WTC11 (cell line): ENCODE results near the gene ASMTL. TPM values are rescaled to one million over a fixed set of nuclear protein-coding genes. Genes with fewer than 3 reads are reported as not detected.
A peak's percentile ranks its signal among the peaks of the same experiment; 100 is the strongest.

Source experiments
- ATAC-seq: fragments of 200-7000 bp; cut with Tn5 transposase; 2 replicates; pipeline ENCODE4 v1.10.0; 2021; ENCODE audit warnings: mild to moderate bottlenecking, moderate library complexity
- CTCF ChIA-PET: fragments of 300-600 bp; sonication (Branson Sonifier 250); formaldehyde crosslinking; loops from one replicate; lab custom pipeline; 2021; ENCODE audit warnings: antibody characterized with exemption; lab: Charles Lee
- POLR2A ChIA-PET: fragments of 350-600 bp; sonication (Branson Sonifier 250); formaldehyde crosslinking; loops from one replicate; lab custom pipeline; 2021; ENCODE audit warnings: antibody characterized with exemption; lab: Charles Lee
- DNase-seq: peaks from one replicate; pipeline ENCODE4 v3.0.0; 2021; ENCODE audit warnings: low spot score
- H3K27ac Mint-ChIP-seq: 2 replicates; pipeline ENCODE4 v1.8.0; 2021; ENCODE audit warnings: mixed read lengths
- H3K27me3 Mint-ChIP-seq: 2 replicates; pipeline ENCODE4 v1.8.0; 2021; ENCODE audit warnings: low read depth, mild to moderate bottlenecking, moderate library complexity, mixed read lengths
- H3K36me3 Mint-ChIP-seq: 2 replicates; pipeline ENCODE4 v1.8.0; 2021; ENCODE audit warnings: mixed read lengths
- H3K4me1 Mint-ChIP-seq: 2 replicates; pipeline ENCODE4 v1.8.0; 2022; ENCODE audit warnings: mixed read lengths
- H3K4me3 Mint-ChIP-seq: 2 replicates; pipeline ENCODE4 v1.8.0; 2021; ENCODE audit warnings: mild to moderate bottlenecking, moderate library complexity, mixed read lengths
- H3K9me3 Mint-ChIP-seq: 2 replicates; pipeline ENCODE4 v1.8.0; 2021; ENCODE audit warnings: mixed read lengths
- CREM ChIP-seq: sonication (generic); formaldehyde crosslinking; IDR thresholded peaks from 2 replicates; pipeline ENCODE4 v1.8.1; 2022; ENCODE audit warnings: mild to moderate bottlenecking, missing genetic modification reagents, moderate library complexity
- ELF4 ChIP-seq: sonication (generic); formaldehyde crosslinking; IDR thresholded peaks from 2 replicates; pipeline ENCODE4 v1.8.1; 2022; ENCODE audit warnings: low read depth, mild to moderate bottlenecking, moderate library complexity, missing genetic modification reagents
- GRHL2 ChIP-seq: fragments of 250-450 bp; sonication (Bioruptor Pico); IDR thresholded peaks from 2 replicates; pipeline ENCODE4 v1.8.0; 2022; ENCODE audit warnings: mild to moderate bottlenecking, moderate library complexity; ENCODE audit not compliant: insufficient replicate concordance, severe bottlenecking
- GTF2I ChIP-seq: fragments of 250-450 bp; sonication (Bioruptor Pico); conservative IDR thresholded peaks from 2 replicates; pipeline ENCODE4 v1.4.0; 2021; ENCODE audit warnings: mild to moderate bottlenecking
- IRF2 ChIP-seq: sonication (generic); formaldehyde crosslinking; IDR thresholded peaks from 2 replicates; pipeline ENCODE4 v1.8.0; 2022; ENCODE audit warnings: low read depth, missing genetic modification reagents, borderline replicate concordance
- JAZF1 ChIP-seq: fragments of 250-450 bp; sonication (Bioruptor Pico); IDR thresholded peaks from 2 replicates; pipeline ENCODE4 v1.9.0; 2021; ENCODE audit warnings: moderate library complexity, mild to moderate bottlenecking, inconsistent platforms
- JUN ChIP-seq: sonication (generic); formaldehyde crosslinking; IDR thresholded peaks from 2 replicates; pipeline ENCODE4 v1.8.0; 2023; ENCODE audit warnings: mild to moderate bottlenecking, missing genetic modification reagents
- MYBL2 ChIP-seq: sonication (generic); formaldehyde crosslinking; IDR thresholded peaks from 2 replicates; pipeline ENCODE4 v1.8.1; 2023; ENCODE audit warnings: mild to moderate bottlenecking, moderate library complexity, missing genetic modification reagents
- NFYB ChIP-seq: sonication (generic); formaldehyde crosslinking; conservative IDR thresholded peaks from 2 replicates; pipeline ENCODE4 v1.8.0; 2022; ENCODE audit warnings: low read depth, missing genetic modification reagents
- NR1H2 ChIP-seq: sonication (generic); formaldehyde crosslinking; IDR thresholded peaks from 2 replicates; pipeline ENCODE4 v1.9.0; 2021; ENCODE audit warnings: mild to moderate bottlenecking, moderate library complexity, missing genetic modification reagents
- RELA ChIP-seq: sonication (generic); formaldehyde crosslinking; IDR thresholded peaks from 2 replicates; pipeline ENCODE4 v1.8.1; 2022; ENCODE audit warnings: missing genetic modification reagents, mild to moderate bottlenecking, borderline replicate concordance
- SMAD3 ChIP-seq: sonication (generic); formaldehyde crosslinking; IDR thresholded peaks from 2 replicates; pipeline ENCODE4 v1.8.0; 2022; ENCODE audit warnings: missing genetic modification reagents, mild to moderate bottlenecking, borderline replicate concordance
- TEAD1 ChIP-seq: sonication (generic); formaldehyde crosslinking; IDR thresholded peaks from 2 replicates; pipeline ENCODE4 v1.8.0; 2022; ENCODE audit warnings: mild to moderate bottlenecking, missing genetic modification reagents
- TP53 ChIP-seq: sonication (generic); formaldehyde crosslinking; IDR thresholded peaks from 2 replicates; pipeline ENCODE4 v1.8.1; 2023; ENCODE audit warnings: mild to moderate bottlenecking, missing genetic modification reagents
- ZNF138 ChIP-seq: sonication (generic); formaldehyde crosslinking; conservative IDR thresholded peaks from 2 replicates; pipeline ENCODE4 v1.8.1; 2022; ENCODE audit warnings: mild to moderate bottlenecking, moderate library complexity, missing genetic modification reagents
- ZNF263 ChIP-seq: sonication (generic); formaldehyde crosslinking; IDR thresholded peaks from 2 replicates; pipeline ENCODE4 v1.8.1; 2022; ENCODE audit warnings: low read depth, mild to moderate bottlenecking, moderate library complexity, missing genetic modification reagents
- ZNF317 ChIP-seq: sonication (generic); formaldehyde crosslinking; IDR thresholded peaks from 2 replicates; pipeline ENCODE4 v1.8.1; 2023; ENCODE audit warnings: low read depth, mild to moderate bottlenecking, moderate library complexity, missing genetic modification reagents, borderline replicate concordance
- ZNF423 ChIP-seq: fragments of 250-450 bp; sonication (Bioruptor Pico); IDR thresholded peaks from 2 replicates; pipeline ENCODE4 v2.1.2; 2022; ENCODE audit warnings: mild to moderate bottlenecking, moderate library complexity
- ZNF512 ChIP-seq: sonication (generic); formaldehyde crosslinking; IDR thresholded peaks from 2 replicates; pipeline ENCODE4 v1.8.1; 2022; ENCODE audit warnings: missing genetic modification reagents, borderline replicate concordance
- ZNF671 ChIP-seq: fragments of 250-450 bp; sonication (Bioruptor Pico); IDR thresholded peaks from 2 replicates; pipeline ENCODE4 v1.8.0; 2021; ENCODE audit warnings: mild to moderate bottlenecking
- ZSCAN18 ChIP-seq: fragments of 250-450 bp; sonication (Bioruptor Pico); IDR thresholded peaks from 2 replicates; pipeline ENCODE4 v2.1.2; 2022; ENCODE audit warnings: mild to moderate bottlenecking, moderate library complexity
- total RNA-seq: library from RNA; stranded (reverse); gene quantifications from 3 replicates; pipeline ENCODE4 v1.2.3, GENCODE V29; 2021
- TF ChIP-seq, protein P1 (sequence below): sonication (generic); formaldehyde crosslinking; IDR thresholded peaks from 2 replicates; pipeline ENCODE4 v1.8.0; 2022; ENCODE audit warnings: mild to moderate bottlenecking, missing genetic modification reagents
- TF ChIP-seq, protein P2 (sequence below): sonication (generic); formaldehyde crosslinking; IDR thresholded peaks from 2 replicates; pipeline ENCODE4 v1.8.0; 2022; ENCODE audit warnings: mild to moderate bottlenecking, missing genetic modification reagents
- TF ChIP-seq, protein P3 (sequence below): sonication (generic); formaldehyde crosslinking; IDR thresholded peaks from 2 replicates; pipeline ENCODE4 v1.8.0; 2022; ENCODE audit warnings: mild to moderate bottlenecking, missing genetic modification reagents
- TF ChIP-seq, protein P4 (sequence below): sonication (generic); formaldehyde crosslinking; IDR thresholded peaks from 2 replicates; pipeline ENCODE4 v1.8.0; 2022; ENCODE audit warnings: missing genetic modification reagents

ASMTL gene
- total RNA-seq, 1 experiment from 2014 or later: 70.6 TPM

DNA sequence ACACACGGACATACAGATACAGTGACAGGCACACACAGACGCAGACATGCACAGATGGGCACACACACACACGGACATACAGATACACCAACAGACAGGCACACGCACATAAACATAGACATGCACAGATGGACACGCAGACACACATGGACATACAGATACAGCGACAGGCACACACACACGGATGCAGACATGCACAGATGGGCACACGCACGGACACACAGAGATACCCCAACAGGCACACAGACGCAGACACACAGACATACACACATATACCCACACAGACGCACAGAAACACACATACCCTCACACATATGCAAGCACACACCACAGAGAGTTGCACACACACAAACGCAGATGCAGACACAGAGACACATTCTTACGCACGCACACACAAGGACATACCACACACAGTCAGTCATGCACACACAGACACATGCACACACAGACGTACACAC lies 36.4 kb downstream of the ASMTL start:
- Mint-ChIP-seq H3K27me3 (no peaks in the 10 kb centered on the region), H3K4me1 (peaks cover 12% of the 10 kb centered on the region), H3K4me3 (no peak overlapping the region), H3K9me3 (no peaks in the 10 kb centered on the region), H3K36me3 (peaks cover 47% of the 10 kb centered on the region), H3K27ac (no peak overlapping the region)
- TF ChIP-seq, protein P1, sequence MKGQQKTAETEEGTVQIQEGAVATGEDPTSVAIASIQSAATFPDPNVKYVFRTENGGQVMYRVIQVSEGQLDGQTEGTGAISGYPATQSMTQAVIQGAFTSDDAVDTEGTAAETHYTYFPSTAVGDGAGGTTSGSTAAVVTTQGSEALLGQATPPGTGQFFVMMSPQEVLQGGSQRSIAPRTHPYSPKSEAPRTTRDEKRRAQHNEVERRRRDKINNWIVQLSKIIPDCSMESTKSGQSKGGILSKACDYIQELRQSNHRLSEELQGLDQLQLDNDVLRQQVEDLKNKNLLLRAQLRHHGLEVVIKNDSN: no peak
- TF ChIP-seq ZSCAN18 (CRISPR knock-in tag) (no peak), MYBL2 (CRISPR knock-in tag) (no peak), ZNF671 (CRISPR knock-in tag) (no peak), GRHL2 (CRISPR knock-in tag) (no peak), ZNF423 (CRISPR knock-in tag) (no peak), ZNF138 (CRISPR knock-in tag) (no peak), JUN (CRISPR knock-in tag) (no peak), RELA (CRISPR knock-in tag) (no peak), IRF2 (CRISPR knock-in tag) (no peak), ZNF317 (CRISPR knock-in tag) (no peak), ELF4 (CRISPR knock-in tag) (no peak), CREM (no peak), TEAD1 (CRISPR knock-in tag) (no peak), SMAD3 (no peak), NFYB (CRISPR knock-in tag) (no peak)
- TF ChIP-seq, protein P2, sequence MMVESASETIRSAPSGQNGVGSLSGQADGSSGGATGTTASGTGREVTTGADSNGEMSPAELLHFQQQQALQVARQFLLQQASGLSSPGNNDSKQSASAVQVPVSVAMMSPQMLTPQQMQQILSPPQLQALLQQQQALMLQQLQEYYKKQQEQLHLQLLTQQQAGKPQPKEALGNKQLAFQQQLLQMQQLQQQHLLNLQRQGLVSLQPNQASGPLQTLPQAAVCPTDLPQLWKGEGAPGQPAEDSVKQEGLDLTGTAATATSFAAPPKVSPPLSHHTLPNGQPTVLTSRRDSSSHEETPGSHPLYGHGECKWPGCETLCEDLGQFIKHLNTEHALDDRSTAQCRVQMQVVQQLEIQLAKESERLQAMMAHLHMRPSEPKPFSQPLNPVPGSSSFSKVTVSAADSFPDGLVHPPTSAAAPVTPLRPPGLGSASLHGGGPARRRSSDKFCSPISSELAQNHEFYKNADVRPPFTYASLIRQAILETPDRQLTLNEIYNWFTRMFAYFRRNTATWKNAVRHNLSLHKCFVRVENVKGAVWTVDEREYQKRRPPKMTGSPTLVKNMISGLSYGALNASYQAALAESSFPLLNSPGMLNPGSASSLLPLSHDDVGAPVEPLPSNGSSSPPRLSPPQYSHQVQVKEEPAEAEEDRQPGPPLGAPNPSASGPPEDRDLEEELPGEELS (CRISPR knock-in tag): no peak
- DNase-seq (no peak), ATAC-seq (no peak)
- CTCF ChIA-PET: no interaction called here
- POLR2A ChIA-PET: no interaction called here

- Mint-ChIP-seq H3K27ac (no peak overlapping the region), H3K36me3 (peaks cover 34% of the 10 kb centered on the region), H3K4me3 (no peak overlapping the region), H3K9me3 (no peaks in the 10 kb centered on the region), H3K4me1 (no peaks in the 10 kb centered on the region), H3K27me3 (no peaks in the 10 kb centered on the region)
- no peak for ATAC-seq
- CTCF ChIA-PET: no interaction called here
- DNase-seq: peak; percentile 9
- POLR2A ChIA-PET: no interaction called here
- TF ChIP-seq, protein P1: no peak
- TF ChIP-seq ZNF512: no peak
- no peak for TF ChIP-seq JAZF1 (CRISPR knock-in tag)
- no peak for TF ChIP-seq GTF2I
- TF ChIP-seq, protein P3, sequence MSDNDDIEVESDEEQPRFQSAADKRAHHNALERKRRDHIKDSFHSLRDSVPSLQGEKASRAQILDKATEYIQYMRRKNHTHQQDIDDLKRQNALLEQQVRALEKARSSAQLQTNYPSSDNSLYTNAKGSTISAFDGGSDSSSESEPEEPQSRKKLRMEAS: no peak
- TF ChIP-seq, protein P4, sequence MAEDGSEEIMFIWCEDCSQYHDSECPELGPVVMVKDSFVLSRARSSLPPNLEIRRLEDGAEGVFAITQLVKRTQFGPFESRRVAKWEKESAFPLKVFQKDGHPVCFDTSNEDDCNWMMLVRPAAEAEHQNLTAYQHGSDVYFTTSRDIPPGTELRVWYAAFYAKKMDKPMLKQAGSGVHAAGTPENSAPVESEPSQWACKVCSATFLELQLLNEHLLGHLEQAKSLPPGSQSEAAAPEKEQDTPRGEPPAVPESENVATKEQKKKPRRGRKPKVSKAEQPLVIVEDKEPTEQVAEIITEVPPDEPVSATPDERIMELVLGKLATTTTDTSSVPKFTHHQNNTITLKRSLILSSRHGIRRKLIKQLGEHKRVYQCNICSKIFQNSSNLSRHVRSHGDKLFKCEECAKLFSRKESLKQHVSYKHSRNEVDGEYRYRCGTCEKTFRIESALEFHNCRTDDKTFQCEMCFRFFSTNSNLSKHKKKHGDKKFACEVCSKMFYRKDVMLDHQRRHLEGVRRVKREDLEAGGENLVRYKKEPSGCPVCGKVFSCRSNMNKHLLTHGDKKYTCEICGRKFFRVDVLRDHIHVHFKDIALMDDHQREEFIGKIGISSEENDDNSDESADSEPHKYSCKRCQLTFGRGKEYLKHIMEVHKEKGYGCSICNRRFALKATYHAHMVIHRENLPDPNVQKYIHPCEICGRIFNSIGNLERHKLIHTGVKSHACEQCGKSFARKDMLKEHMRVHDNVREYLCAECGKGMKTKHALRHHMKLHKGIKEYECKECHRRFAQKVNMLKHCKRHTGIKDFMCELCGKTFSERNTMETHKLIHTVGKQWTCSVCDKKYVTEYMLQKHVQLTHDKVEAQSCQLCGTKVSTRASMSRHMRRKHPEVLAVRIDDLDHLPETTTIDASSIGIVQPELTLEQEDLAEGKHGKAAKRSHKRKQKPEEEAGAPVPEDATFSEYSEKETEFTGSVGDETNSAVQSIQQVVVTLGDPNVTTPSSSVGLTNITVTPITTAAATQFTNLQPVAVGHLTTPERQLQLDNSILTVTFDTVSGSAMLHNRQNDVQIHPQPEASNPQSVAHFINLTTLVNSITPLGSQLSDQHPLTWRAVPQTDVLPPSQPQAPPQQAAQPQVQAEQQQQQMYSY (CRISPR knock-in tag): no peak
- TF ChIP-seq NR1H2: no peak
- no peak for TF ChIP-seq ZNF263 (CRISPR knock-in tag)
- TF ChIP-seq TP53 (CRISPR knock-in tag): no peak
These were observed 40.1 kb downstream of the ASMTL start for GRCh38 chrX:1412551-1413161.
